Right forelimb (tissue), 1 donor: Measurements from ENCODE around the gene COQ4.

Source experiments
- DNase-seq: peaks from one replicate; pipeline ENCODE4 v3.0.0-alpha.2; 2018

COQ4 gene

DNA sequence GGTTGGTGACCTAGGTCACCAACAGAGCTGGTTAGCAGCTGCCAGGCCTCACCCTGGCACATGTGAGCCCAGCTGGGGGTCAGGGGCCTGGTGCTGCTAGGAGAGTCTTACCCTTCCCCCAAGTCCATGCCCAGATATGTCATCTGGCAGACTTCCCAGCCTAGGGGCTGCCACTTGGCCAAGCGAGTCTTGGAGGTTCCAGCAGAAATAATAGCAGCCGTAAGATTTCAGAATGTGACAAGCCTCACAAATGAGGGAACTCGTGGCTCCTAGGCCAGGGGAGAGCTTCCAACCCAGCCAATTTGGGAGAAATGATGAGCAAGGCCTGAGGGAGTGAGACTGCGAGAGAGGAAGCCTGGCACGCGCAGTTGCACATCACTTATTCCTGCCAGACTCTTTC is 59.6 kb downstream of the COQ4 start:
- no peak for DNase-seq

DNA sequence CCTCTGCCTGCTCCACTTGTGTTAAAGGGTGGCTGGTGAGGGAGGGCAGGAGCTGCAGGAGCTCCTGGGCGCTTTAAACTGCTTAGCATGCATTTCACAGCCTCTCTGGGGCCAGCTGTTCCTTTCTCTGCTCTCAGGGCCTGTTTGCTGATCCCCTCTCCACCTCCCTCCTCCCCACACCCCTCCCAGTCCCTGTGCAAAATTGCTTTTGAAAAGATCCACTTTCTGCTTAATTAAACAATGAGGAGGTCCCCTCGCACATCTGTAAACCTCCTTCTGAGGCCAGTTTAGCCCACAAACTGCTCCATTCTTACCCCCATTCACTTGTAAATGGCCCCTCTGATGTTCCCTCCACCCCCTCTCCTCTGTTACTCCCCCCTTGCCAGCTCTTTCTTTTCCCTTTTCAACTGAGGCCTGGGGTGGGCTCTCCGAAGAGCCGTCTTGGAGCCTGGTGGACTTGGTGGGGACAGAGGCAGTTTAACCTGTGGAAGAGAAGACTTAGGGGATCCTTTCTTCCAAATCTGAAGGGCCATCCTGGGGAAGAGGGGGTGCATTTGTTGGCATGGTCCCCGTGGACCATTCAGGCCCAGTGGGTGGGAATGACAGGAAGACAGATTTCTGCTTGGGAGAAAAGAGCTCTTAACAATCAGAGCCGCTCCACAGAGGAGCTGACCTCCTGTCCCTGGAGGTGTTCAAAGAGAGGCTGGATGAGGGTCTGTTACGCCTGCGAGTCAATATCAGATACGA is 60.5 kb downstream of the COQ4 start:
- no peak for DNase-seq
